HG03520 (cell line): Measurements from ENCODE around the gene GPR75.

Source experiments
- ATAC-seq: cut with Tn5 transposase; IDR thresholded peaks from one replicate; pipeline ENCODE4 v1.9.1; 2021; ENCODE audit warnings: mild to moderate bottlenecking, moderate library complexity; ENCODE audit not compliant: unreplicated experiment

Gene GPR75

DNA sequence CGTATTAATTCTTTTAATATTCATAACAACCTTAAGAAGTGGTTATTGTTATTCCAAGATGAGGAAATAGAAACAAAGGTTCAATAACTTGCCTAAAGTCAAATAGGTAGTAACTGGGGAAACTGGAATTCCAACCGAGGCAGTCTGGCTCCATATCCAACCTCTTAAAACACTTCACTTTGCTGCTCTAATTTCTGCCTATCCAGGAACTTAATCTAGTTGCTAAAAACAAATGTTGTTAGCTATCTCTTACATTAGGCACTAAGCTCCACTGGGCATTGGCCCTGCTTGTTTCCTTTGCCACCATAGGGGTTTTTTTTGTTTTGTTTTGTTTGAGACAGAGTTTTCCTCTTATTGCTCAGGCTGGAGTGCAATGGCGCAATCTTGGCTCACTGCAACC, 48.2 kb downstream of the GPR75 start:
- no peak for ATAC-seq
